DOHH2 (cell line): ENCODE results near the gene BBS9.

Experiments
- H3F3A ChIP-seq: fragments of 200-600 bp; sonication (generic), shearing (Covaris generic); 2 replicates; pipeline ENCODE4 v1.6.0; 2016; ENCODE audit warnings: antibody characterized with exemption, mild to moderate bottlenecking; ENCODE audit not compliant: control insufficient read depth, insufficient read depth
- H3K27ac ChIP-seq: fragments of 200-600 bp; sonication (generic); 2 replicates; pipeline ENCODE4 v1.5.1; 2014; ENCODE audit warnings: low read depth, mild to moderate bottlenecking, low read length, moderate library complexity
- H3K27me3 ChIP-seq: fragments of 200-600 bp; sonication (generic); 2 replicates; pipeline ENCODE4 v1.6.1; 2014; ENCODE audit warnings: mild to moderate bottlenecking, low read length, mixed read lengths; ENCODE audit not compliant: control insufficient read depth
- H3K36me3 ChIP-seq: fragments of 200-600 bp; sonication (generic); 2 replicates; pipeline ENCODE4 v1.6.1; 2014; ENCODE audit warnings: mild to moderate bottlenecking, low read length, moderate library complexity, mixed read lengths; ENCODE audit not compliant: control insufficient read depth
- H3K4me1 ChIP-seq: fragments of 200-600 bp; sonication (generic); 2 replicates; pipeline ENCODE4 v1.6.1; 2014; ENCODE audit warnings: mild to moderate bottlenecking, low read length, mixed read lengths; ENCODE audit not compliant: control insufficient read depth
- H3K4me2 ChIP-seq: fragments of 200-600 bp; sonication (generic); 2 replicates; pipeline ENCODE4 v1.6.0; 2014; ENCODE audit warnings: mild to moderate bottlenecking, low read length, moderate library complexity
- H3K4me3 ChIP-seq: fragments of 200-600 bp; sonication (generic); 2 replicates; pipeline ENCODE4 v1.5.1; 2014; ENCODE audit warnings: mild to moderate bottlenecking, low read length, mixed read lengths
- H3K79me2 ChIP-seq: fragments of 200-600 bp; sonication (generic); 2 replicates; pipeline ENCODE4 v1.6.1; 2014; ENCODE audit warnings: mild to moderate bottlenecking, low read length, mixed read lengths; ENCODE audit not compliant: control insufficient read depth
- H3K9me2 ChIP-seq: fragments of 200-600 bp; sonication (generic); replicated peaks from 2 replicates; pipeline ENCODE4 v1.6.1; 2014; ENCODE audit warnings: mild to moderate bottlenecking, low read length, mixed read lengths; ENCODE audit not compliant: control insufficient read depth
- H3K9me3 ChIP-seq: fragments of 200-600 bp; sonication (generic); 2 replicates; pipeline ENCODE4 v1.6.1; 2014; ENCODE audit warnings: antibody characterized with exemption, low read length, mixed read lengths; ENCODE audit not compliant: control insufficient read depth, insufficient read depth
- H4K20me1 ChIP-seq: fragments of 200-600 bp; sonication (generic); 2 replicates; pipeline ENCODE4 v1.6.0; 2014; ENCODE audit warnings: low read depth, mild to moderate bottlenecking, antibody characterized with exemption, low read length, moderate library complexity; ENCODE audit not compliant: control insufficient read depth, insufficient read depth
- EZH2phosphoT487 ChIP-seq: fragments of 200-600 bp; sonication (generic); IDR thresholded peaks from 2 replicates; pipeline ENCODE4 v1.6.1; 2017; ENCODE audit warnings: borderline replicate concordance, mild to moderate bottlenecking, antibody characterized with exemption, low read length, moderate library complexity, mixed read lengths
- TF ChIP-seq, protein P1 (sequence below): fragments of 200-600 bp; sonication (generic); IDR thresholded peaks from one replicate; pipeline ENCODE4 v1.5.1; 2014; ENCODE audit warnings: antibody characterized with exemption, mild to moderate bottlenecking, low read depth, low read length; ENCODE audit not compliant: poor library complexity, severe bottlenecking

Gene BBS9

DNA sequence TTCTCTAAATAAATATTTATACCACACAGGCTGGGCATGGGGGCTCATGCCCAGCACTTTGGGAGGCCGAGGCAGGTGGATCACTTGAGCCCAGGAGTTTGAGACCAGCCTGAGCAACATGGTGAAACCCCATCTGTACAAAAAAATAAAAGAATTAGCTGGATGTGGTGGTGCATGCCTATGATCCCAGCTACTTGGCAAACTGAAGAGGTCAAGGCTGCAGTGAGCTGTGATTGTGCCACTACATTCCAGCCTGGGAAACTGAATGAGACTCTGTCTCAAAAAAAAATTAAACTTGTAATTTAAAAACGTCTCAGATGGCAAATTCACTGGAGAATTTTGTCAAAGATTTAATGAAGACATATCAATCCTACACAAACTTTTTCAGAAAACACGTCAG lies 498.4 kb downstream of the BBS9 start:
- Histone ChIP-seq H3F3A (no peaks in the 10 kb centered on the region), H3K4me3 (no peak overlapping the region), H3K27me3 (no peaks in the 10 kb centered on the region), H3K36me3 (no peaks in the 10 kb centered on the region), H3K79me2 (no peaks in the 10 kb centered on the region), H3K4me1 (peaks cover 8% of the 10 kb centered on the region), H3K4me2 (no peak overlapping the region), H3K27ac (no peak overlapping the region), H3K9me3 (no peaks in the 10 kb centered on the region; the same call in 1 of the 2 replicates), H4K20me1 (no peaks in the 10 kb centered on the region), H3K9me2 (no peaks in the 10 kb centered on the region)
- TF ChIP-seq, protein P1, sequence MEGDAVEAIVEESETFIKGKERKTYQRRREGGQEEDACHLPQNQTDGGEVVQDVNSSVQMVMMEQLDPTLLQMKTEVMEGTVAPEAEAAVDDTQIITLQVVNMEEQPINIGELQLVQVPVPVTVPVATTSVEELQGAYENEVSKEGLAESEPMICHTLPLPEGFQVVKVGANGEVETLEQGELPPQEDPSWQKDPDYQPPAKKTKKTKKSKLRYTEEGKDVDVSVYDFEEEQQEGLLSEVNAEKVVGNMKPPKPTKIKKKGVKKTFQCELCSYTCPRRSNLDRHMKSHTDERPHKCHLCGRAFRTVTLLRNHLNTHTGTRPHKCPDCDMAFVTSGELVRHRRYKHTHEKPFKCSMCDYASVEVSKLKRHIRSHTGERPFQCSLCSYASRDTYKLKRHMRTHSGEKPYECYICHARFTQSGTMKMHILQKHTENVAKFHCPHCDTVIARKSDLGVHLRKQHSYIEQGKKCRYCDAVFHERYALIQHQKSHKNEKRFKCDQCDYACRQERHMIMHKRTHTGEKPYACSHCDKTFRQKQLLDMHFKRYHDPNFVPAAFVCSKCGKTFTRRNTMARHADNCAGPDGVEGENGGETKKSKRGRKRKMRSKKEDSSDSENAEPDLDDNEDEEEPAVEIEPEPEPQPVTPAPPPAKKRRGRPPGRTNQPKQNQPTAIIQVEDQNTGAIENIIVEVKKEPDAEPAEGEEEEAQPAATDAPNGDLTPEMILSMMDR: no peak
- no peak for TF ChIP-seq EZH2phosphoT487

- no peaks in the 10 kb centered on the region for H4K20me1 ChIP-seq
- no peak for TF ChIP-seq EZH2phosphoT487
- TF ChIP-seq, protein P1: no peak
- no peaks in the 10 kb centered on the region for H3K9me2 ChIP-seq
- no peaks in the 10 kb centered on the region for H3K36me3 ChIP-seq
- no peak overlapping the region for H3K27ac ChIP-seq
- no peaks in the 10 kb centered on the region for H3K79me2 ChIP-seq
- no peaks in the 10 kb centered on the region for H3K27me3 ChIP-seq
- no peaks in the 10 kb centered on the region for H3F3A ChIP-seq
- H3K9me3 ChIP-seq: no peaks in the 10 kb centered on the region; the same call in 1 of the 2 replicates
- H3K4me1 ChIP-seq: peaks cover 8% of the 10 kb centered on the region
- H3K4me2 ChIP-seq: no peak overlapping the region
- H3K4me3 ChIP-seq: no peak overlapping the region
Measured at GRCh38 chr7:33628894-33629293, 499.5 kb downstream of the BBS9 start.

GRCh38 chr7:33630359-33630758 lies 501.0 kb downstream of the BBS9 start:
- Histone ChIP-seq H4K20me1 (no peaks in the 10 kb centered on the region), H3K27me3 (no peaks in the 10 kb centered on the region), H3K36me3 (no peaks in the 10 kb centered on the region), H3K27ac (no peak overlapping the region), H3K9me3 (no peaks in the 10 kb centered on the region; the same call in 1 of the 2 replicates), H3K79me2 (no peaks in the 10 kb centered on the region), H3K4me3 (no peak overlapping the region), H3F3A (no peaks in the 10 kb centered on the region), H3K9me2 (no peaks in the 10 kb centered on the region), H3K4me1 (peaks cover 8% of the 10 kb centered on the region), H3K4me2 (no peak overlapping the region)
- no peak for TF ChIP-seq EZH2phosphoT487
- TF ChIP-seq, protein P1: no peak

- no peaks in the 10 kb centered on the region for H3K27me3 ChIP-seq
- no peaks in the 10 kb centered on the region for H3K9me2 ChIP-seq
- H3K4me2 ChIP-seq: no peak overlapping the region
- no peaks in the 10 kb centered on the region for H3K4me1 ChIP-seq
- no peak for TF ChIP-seq EZH2phosphoT487
- TF ChIP-seq, protein P1: no peak
- H3K36me3 ChIP-seq: no peaks in the 10 kb centered on the region
- no peaks in the 10 kb centered on the region for H4K20me1 ChIP-seq
- no peak overlapping the region for H3K4me3 ChIP-seq
- H3K79me2 ChIP-seq: no peaks in the 10 kb centered on the region
- H3K9me3 ChIP-seq: no peaks in the 10 kb centered on the region
- no peak overlapping the region for H3K27ac ChIP-seq
- no peaks in the 10 kb centered on the region for H3F3A ChIP-seq
Measured at GRCh38 chr7:33632322-33632721, 503.0 kb downstream of the BBS9 start.
